Stimulated activated memory B cell treated with anti-CD40 and anti-IgM and Interleukin-4, amounts not matched to agents 10 μg/mL and 1 μg/mL and 100 μg/mL, for 72 hours (primary cell): ENCODE data around the gene RSRC1.
"Not testable (repeated sequence)": the region's sequence is repeated elsewhere in the genome, so short reads cannot be mapped to it uniquely, and the experiment has no call there.

ENCODE experiments used
- ATAC-seq: fragments of 150-1000 bp; cut with Tn5 transposase; 2 replicates; pipeline ENCODE4 v1.10.0; 2021
- H3K27ac Mint-ChIP-seq: one replicate; pipeline ENCODE4 v1.8.0; 2022; ENCODE audit warnings: mild to moderate bottlenecking, mixed read lengths
- H3K27me3 Mint-ChIP-seq: one replicate; pipeline ENCODE4 v1.8.0; 2022; ENCODE audit warnings: mixed read lengths
- H3K36me3 Mint-ChIP-seq: one replicate; pipeline ENCODE4 v1.8.0; 2022; ENCODE audit warnings: mixed read lengths
- H3K4me1 Mint-ChIP-seq: one replicate; pipeline ENCODE4 v1.8.0; 2022; ENCODE audit warnings: mixed read lengths
- H3K4me3 Mint-ChIP-seq: one replicate; pipeline ENCODE4 v1.8.0; 2022; ENCODE audit warnings: mild to moderate bottlenecking, moderate library complexity, mixed read lengths
- H3K9me3 Mint-ChIP-seq: one replicate; pipeline ENCODE4 v1.8.0; 2022; ENCODE audit warnings: mixed read lengths

RSRC1 gene

DNA sequence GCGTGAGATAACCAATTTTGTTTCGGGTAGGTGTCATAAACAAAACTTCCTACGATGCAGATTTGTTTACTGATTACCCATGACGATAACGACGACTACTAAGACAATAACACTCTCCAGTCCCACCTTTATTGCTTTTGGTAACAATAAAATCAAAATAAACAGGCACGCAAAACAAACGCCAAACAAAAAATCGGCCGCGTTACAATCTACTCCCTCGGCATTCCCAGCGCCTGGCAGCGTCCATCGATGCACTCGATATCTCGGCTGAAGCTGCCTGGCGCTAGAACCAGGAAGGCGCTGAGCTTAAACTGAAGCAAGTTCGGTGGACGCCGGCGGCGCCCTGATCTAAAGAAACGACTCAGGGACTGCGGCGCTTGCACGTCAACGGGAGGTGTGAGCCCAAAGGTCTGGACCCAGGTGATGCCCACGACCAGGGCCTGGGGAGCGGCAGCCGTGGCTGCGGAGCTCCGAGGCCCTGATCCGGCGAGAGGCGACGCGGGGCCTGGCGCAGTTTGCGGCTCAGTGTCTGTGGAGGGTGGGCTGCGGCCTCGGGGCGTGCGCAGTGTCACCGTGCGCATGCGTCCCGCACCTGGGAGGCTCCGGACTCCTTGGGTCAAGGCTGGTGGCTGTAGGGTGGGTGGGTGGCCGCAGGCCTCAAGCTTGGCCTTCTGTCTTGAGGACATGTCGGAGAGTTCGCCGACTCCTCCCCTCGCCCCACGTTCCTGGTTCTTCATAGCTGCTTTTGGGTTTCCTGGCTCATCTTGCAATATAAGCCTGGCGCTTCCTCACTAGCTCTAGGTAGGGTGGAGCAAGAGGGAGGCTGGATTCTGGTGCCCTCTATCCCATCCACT lies at the start of gene RSRC1:
Gene RSRC1 (plus strand): TSS at position 286 of the 854 bp plus-strand sequence. CDS start 12,016 bp downstream, outside the sequence.
- Mint-ChIP-seq H3K4me3 (peak within 1 kb of the TSS; percentile 98), H3K36me3 (peaks cover 23% of the 10 kb centered on the region), H3K4me1 (peaks cover 64% of the 10 kb centered on the region), H3K27ac (peak within 1 kb of the TSS; percentile 91), H3K9me3 (peaks cover 3% of the 10 kb centered on the region), H3K27me3 (peaks cover 35% of the 10 kb centered on the region)
- ATAC-seq, result peak; percentile 93

DNA sequence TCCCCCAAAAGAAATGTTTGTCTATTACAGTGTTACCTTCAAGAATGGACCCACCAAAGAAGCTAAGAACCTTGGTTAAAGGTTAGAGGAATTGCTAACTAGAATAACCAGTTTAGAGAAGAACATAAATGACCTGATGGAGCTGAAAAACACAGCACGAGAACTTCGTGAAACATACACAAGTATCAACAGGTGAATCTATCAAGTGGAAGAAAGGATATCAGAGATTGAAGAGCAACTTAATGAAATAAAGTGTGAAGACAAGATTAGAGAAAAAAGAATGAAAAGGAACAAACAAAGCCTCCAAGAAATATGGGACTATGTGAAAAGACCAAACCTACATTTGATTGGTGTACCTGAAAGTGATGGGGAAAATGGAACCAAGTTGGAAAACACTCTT lies 44.3 kb upstream of the RSRC1 start:
- H3K36me3 Mint-ChIP-seq, H3K9me3 Mint-ChIP-seq, H3K27ac Mint-ChIP-seq, H3K4me3 Mint-ChIP-seq, H3K4me1 Mint-ChIP-seq, ATAC-seq: not testable (repeated sequence)
- peaks cover 34% of the 10 kb centered on the region for H3K27me3 Mint-ChIP-seq

DNA sequence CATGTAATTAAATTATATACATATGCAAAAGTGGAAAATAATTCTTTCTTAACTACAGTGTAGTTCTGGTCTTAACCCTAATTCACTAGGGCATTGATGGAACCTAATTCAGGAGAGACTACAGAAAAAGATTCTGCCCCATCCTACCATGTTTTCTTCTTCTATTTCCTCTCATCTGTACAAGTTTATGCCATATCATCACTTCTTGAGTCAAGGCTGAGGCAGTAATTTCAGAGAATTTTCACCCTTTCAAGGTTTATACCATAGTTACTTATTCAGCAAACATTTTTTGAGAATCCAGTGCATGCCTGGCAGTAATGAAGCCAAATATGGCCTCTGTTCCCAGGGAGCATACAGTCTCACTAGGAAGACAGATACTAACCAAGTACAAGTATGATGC lies 37.1 kb upstream of the RSRC1 start:
- ATAC-seq, result no peak
- H3K36me3 Mint-ChIP-seq, result no peaks in the 10 kb centered on the region
- no peak overlapping the region for H3K27ac Mint-ChIP-seq
- H3K27me3 Mint-ChIP-seq, result peaks cover 31% of the 10 kb centered on the region
- H3K4me3 Mint-ChIP-seq, result no peak overlapping the region
- H3K9me3 Mint-ChIP-seq, result no peaks in the 10 kb centered on the region
- H3K4me1 Mint-ChIP-seq, result no peaks in the 10 kb centered on the region

DNA sequence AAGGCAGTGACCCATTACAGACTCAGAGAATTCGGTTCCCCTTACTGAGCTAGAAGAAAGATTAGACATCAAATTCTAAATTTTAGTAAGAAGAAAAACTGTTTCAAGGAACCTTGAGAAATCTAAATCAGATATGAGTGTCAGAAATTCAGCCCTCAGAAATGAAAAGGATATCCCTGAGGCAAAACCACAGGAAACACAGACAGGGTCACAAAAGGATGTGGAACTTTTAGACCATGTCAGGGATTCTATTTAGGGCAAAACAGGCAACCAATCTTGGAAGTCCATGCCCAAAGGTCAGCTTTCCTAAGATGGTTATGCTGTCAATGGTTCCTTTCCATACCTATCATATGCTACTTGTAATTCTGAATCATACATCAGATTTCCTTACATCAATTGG lies 35.3 kb upstream of the RSRC1 start:
- H3K27me3 Mint-ChIP-seq, result peaks cover 33% of the 10 kb centered on the region
- no peak overlapping the region for H3K27ac Mint-ChIP-seq
- H3K36me3 Mint-ChIP-seq, result no peaks in the 10 kb centered on the region
- no peak overlapping the region for H3K4me3 Mint-ChIP-seq
- no peak for ATAC-seq
- no peaks in the 10 kb centered on the region for H3K9me3 Mint-ChIP-seq
- no peaks in the 10 kb centered on the region for H3K4me1 Mint-ChIP-seq

GRCh38 chr3:158079599-158079998 lies 30.3 kb upstream of the RSRC1 start:
- peaks cover 20% of the 10 kb centered on the region for H3K27me3 Mint-ChIP-seq
- no peaks in the 10 kb centered on the region for H3K4me1 Mint-ChIP-seq
- H3K4me3 Mint-ChIP-seq, result no peak overlapping the region
- H3K27ac Mint-ChIP-seq, result no peak overlapping the region
- H3K9me3 Mint-ChIP-seq, result no peaks in the 10 kb centered on the region
- no peaks in the 10 kb centered on the region for H3K36me3 Mint-ChIP-seq
- no peak for ATAC-seq

DNA sequence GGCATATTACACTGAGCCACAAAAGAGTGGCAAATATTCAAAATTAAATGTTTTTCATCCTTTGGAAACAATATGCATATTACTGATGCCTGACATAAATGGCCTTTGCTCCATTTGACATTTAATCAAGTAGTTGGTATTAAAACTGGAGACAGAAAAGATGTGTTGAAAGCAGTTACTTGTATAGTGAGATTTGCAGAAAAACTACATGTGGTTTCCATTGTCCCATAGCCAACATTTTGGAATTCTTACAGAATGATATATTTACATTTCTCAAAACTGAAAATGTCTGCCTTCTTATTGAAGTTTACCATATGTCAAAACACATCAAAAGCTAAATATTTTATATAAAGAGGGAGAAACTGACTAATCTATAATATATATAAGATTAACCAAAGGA lies 25.2 kb upstream of the RSRC1 start:
- Mint-ChIP-seq H3K27me3 (peaks cover 20% of the 10 kb centered on the region), H3K27ac (no peak overlapping the region), H3K36me3 (no peaks in the 10 kb centered on the region), H3K4me1 (no peaks in the 10 kb centered on the region), H3K4me3 (no peak overlapping the region), H3K9me3 (no peaks in the 10 kb centered on the region)
- no peak for ATAC-seq

- H3K36me3 Mint-ChIP-seq, result no peaks in the 10 kb centered on the region
- H3K4me3 Mint-ChIP-seq, result no peak overlapping the region
Observed at GRCh38 chr3:158085358-158085757, 24.5 kb upstream of the RSRC1 start.

GRCh38 chr3:158085931-158086330 lies 24.0 kb upstream of the RSRC1 start:
- H3K27me3 Mint-ChIP-seq, result peaks cover 33% of the 10 kb centered on the region
- ATAC-seq, result no peak
- H3K4me3 Mint-ChIP-seq, result no peak overlapping the region
- no peaks in the 10 kb centered on the region for H3K9me3 Mint-ChIP-seq
- no peaks in the 10 kb centered on the region for H3K36me3 Mint-ChIP-seq
- H3K27ac Mint-ChIP-seq, result no peak overlapping the region
- no peaks in the 10 kb centered on the region for H3K4me1 Mint-ChIP-seq

More at GRCh38 chr3:158085358-158085757, 24.5 kb upstream of the RSRC1 start:
- Mint-ChIP-seq H3K27ac (no peak overlapping the region), H3K27me3 (peaks cover 28% of the 10 kb centered on the region), H3K4me1 (no peaks in the 10 kb centered on the region), H3K9me3 (no peaks in the 10 kb centered on the region)
- no peak for ATAC-seq

DNA sequence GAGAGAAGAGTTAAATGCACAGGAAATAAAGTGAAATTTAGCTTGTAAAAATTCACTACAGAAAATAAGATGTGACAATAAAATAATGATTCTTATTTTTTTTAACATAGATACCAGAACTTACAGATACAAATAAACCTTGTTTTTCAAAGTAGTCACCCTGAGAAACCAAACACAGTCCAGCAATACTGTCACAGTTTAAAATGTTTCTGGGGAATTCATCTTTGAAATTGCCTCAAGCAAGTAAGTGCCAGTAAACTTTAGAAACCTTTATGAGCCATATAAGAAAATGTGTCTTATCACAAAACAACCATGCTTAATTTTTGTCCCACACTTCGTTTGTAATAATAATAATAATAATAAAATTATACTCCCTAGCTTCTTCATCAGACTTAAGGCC lies 23.5 kb upstream of the RSRC1 start:
- Mint-ChIP-seq H3K27me3 (peaks cover 33% of the 10 kb centered on the region), H3K4me3 (no peak overlapping the region), H3K4me1 (no peaks in the 10 kb centered on the region), H3K9me3 (no peaks in the 10 kb centered on the region), H3K36me3 (no peaks in the 10 kb centered on the region), H3K27ac (no peak overlapping the region)
- no peak for ATAC-seq

- Mint-ChIP-seq H3K4me3 (no peak overlapping the region), H3K27ac (no peak overlapping the region), H3K4me1 (no peaks in the 10 kb centered on the region), H3K27me3 (peaks cover 37% of the 10 kb centered on the region), H3K9me3 (no peaks in the 10 kb centered on the region), H3K36me3 (no peaks in the 10 kb centered on the region)
- no peak for ATAC-seq
Observed at GRCh38 chr3:158086776-158087175, 23.1 kb upstream of the RSRC1 start.

GRCh38 chr3:158091531-158091930 lies 18.4 kb upstream of the RSRC1 start:
- Mint-ChIP-seq H3K27me3 (peaks cover 71% of the 10 kb centered on the region), H3K27ac (no peak overlapping the region), H3K4me3 (no peak overlapping the region), H3K36me3 (no peaks in the 10 kb centered on the region), H3K4me1 (peaks cover 6% of the 10 kb centered on the region), H3K9me3 (no peaks in the 10 kb centered on the region)
- no peak for ATAC-seq

DNA sequence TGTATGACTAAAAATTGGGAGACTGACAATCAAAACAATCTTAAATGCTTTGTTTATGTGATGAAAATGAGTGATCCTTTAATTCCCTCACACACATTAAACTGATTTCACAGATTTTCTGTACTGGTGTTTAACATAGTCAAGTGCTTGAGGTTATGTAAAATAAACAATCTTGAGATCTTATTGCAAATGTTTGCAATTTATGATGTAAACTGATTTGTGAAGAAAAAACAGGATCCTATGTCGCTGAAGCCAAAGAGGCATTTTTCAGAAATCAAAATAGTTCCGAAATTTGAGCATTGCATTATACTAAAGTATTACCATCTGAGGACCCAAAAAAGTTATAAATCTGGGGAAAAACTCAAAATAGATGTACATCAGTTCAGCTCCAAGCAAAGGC lies 16.4 kb upstream of the RSRC1 start:
- H3K9me3 Mint-ChIP-seq, result no peaks in the 10 kb centered on the region
- H3K36me3 Mint-ChIP-seq, result no peaks in the 10 kb centered on the region
- peaks cover 22% of the 10 kb centered on the region for H3K4me1 Mint-ChIP-seq
- no peak overlapping the region for H3K4me3 Mint-ChIP-seq
- no peak overlapping the region for H3K27ac Mint-ChIP-seq
- H3K27me3 Mint-ChIP-seq, result peaks cover 73% of the 10 kb centered on the region
- ATAC-seq, result no peak

- no peak for ATAC-seq
- Mint-ChIP-seq H3K4me3 (peak overlapping the region; percentile 38), H3K9me3 (no peaks in the 10 kb centered on the region), H3K27me3 (peaks cover 75% of the 10 kb centered on the region), H3K27ac (no peak overlapping the region), H3K36me3 (no peaks in the 10 kb centered on the region), H3K4me1 (peaks cover 22% of the 10 kb centered on the region)
Observed at GRCh38 chr3:158094235-158095110, 15.4 kb upstream of the RSRC1 start.

GRCh38 chr3:158095111-158095813 lies 14.6 kb upstream of the RSRC1 start:
- no peak overlapping the region for H3K4me3 Mint-ChIP-seq
- ATAC-seq, result no peak
- peaks cover 75% of the 10 kb centered on the region for H3K27me3 Mint-ChIP-seq
- H3K9me3 Mint-ChIP-seq, result no peaks in the 10 kb centered on the region
- no peaks in the 10 kb centered on the region for H3K36me3 Mint-ChIP-seq
- H3K27ac Mint-ChIP-seq, result no peak overlapping the region
- peaks cover 22% of the 10 kb centered on the region for H3K4me1 Mint-ChIP-seq
